Prostate gland (tissue), 2 donors: ENCODE measurements around the gene RNF138.

Experiments used
- POLR2A ChIP-seq: fragments of 450-650 bp; IDR thresholded peaks from one replicate; pipeline ENCODE4 v1.6.1; 2016; ENCODE audit warnings: antibody characterized with exemption, mild to moderate bottlenecking
- POLR2AphosphoS5 ChIP-seq: sonication (generic); formaldehyde crosslinking; IDR thresholded peaks from one replicate; pipeline ENCODE4 v1.6.1; 2017; ENCODE audit warnings: antibody characterized with exemption
- TF ChIP-seq, protein P1 (sequence below), 4 experiments: fragments of 200-600 bp in 2 of 4; fragments of 450-650 bp in 2 of 4; sonication (generic) in 2 of 4; IDR thresholded peaks; 1 replicate in 3 of 4; 2 replicates in 1 of 4; pipeline ENCODE4 v1.5.1; 2016 to 2019; ENCODE audit warnings: antibody characterized with exemption in 4 of 4, mild to moderate bottlenecking in 2 of 4, moderate library complexity in 2 of 4

DNA sequence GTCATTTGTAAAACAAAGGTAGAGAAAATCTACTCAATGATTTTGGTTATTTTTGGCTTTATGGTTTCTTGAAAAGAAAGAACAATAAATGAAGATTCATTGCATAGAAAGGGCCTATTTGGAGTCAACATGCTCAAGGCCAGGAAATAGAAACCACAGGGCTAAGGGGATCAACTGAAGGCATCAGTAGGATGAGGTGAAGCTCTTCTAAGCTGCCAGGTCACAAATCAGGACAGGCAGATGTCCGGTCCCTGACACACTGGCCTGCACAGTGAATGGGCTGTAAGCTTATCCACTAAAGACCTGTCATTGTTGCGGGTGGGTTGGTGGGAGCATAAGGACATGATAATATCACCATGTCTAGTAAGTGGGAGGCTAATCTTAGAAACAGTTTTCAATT lies 31.6 kb upstream of the RNF138 start:
- TF ChIP-seq POLR2A = no peak
- TF ChIP-seq, protein P1, sequence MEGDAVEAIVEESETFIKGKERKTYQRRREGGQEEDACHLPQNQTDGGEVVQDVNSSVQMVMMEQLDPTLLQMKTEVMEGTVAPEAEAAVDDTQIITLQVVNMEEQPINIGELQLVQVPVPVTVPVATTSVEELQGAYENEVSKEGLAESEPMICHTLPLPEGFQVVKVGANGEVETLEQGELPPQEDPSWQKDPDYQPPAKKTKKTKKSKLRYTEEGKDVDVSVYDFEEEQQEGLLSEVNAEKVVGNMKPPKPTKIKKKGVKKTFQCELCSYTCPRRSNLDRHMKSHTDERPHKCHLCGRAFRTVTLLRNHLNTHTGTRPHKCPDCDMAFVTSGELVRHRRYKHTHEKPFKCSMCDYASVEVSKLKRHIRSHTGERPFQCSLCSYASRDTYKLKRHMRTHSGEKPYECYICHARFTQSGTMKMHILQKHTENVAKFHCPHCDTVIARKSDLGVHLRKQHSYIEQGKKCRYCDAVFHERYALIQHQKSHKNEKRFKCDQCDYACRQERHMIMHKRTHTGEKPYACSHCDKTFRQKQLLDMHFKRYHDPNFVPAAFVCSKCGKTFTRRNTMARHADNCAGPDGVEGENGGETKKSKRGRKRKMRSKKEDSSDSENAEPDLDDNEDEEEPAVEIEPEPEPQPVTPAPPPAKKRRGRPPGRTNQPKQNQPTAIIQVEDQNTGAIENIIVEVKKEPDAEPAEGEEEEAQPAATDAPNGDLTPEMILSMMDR (IDR thresholded peaks at IDR 0.05) = no peak
- no peak for TF ChIP-seq POLR2AphosphoS5
